Astrocyte (in vitro differentiated cells and primary cell): ENCODE results near the gene BEST1. TPM values are rescaled to one million over a fixed set of nuclear protein-coding genes. Genes with fewer than 3 reads are reported as not detected.

Experiments
- DNase-seq: peaks from one replicate; pipeline ENCODE4 v3.0.0-alpha.2; 2010; ENCODE audit warnings: low read depth
- FAIRE-seq: peaks from 2 replicates; lab custom pipeline; 2011; peaks lifted over from hg19 to GRCh38; lab: Jason Lieb, UNC
- H2AFZ ChIP-seq: 2 replicates; pipeline ENCODE4 v1.6.0; 2012; ENCODE audit warnings: low read depth, low read length, inconsistent platforms
- H3K27ac ChIP-seq: 2 replicates; pipeline ENCODE4 v1.5.1; 2011; ENCODE audit warnings: low read depth, low read length, inconsistent platforms
- H3K27me3 ChIP-seq: 2 replicates; pipeline ENCODE4 v1.6.0; 2011; ENCODE audit warnings: low read length, inconsistent platforms; ENCODE audit not compliant: insufficient read depth
- H3K36me3 ChIP-seq: 2 replicates; pipeline ENCODE4 v1.5.1; 2011; ENCODE audit warnings: low read length, inconsistent platforms; ENCODE audit not compliant: insufficient read depth
- H3K4me1 ChIP-seq: 2 replicates; pipeline ENCODE4 v1.5.1; 2011; ENCODE audit warnings: low read length, inconsistent platforms; ENCODE audit not compliant: insufficient read depth
- H3K4me2 ChIP-seq: 2 replicates; pipeline ENCODE4 v1.6.0; 2012; ENCODE audit warnings: low read length, inconsistent platforms
- H3K4me3 ChIP-seq: 2 replicates; pipeline ENCODE4 v1.5.1; 2011; ENCODE audit warnings: low read depth, mild to moderate bottlenecking, low read length, inconsistent platforms; ENCODE audit not compliant: insufficient read depth
- H3K79me2 ChIP-seq: 2 replicates; pipeline ENCODE4 v1.6.0; 2012; ENCODE audit warnings: mild to moderate bottlenecking, low read length, inconsistent platforms; ENCODE audit not compliant: insufficient read depth
- H3K9ac ChIP-seq: 2 replicates; pipeline ENCODE4 v1.6.0; 2012; ENCODE audit warnings: mild to moderate bottlenecking, low read length, inconsistent platforms
- H3K9me3 ChIP-seq: 2 replicates; pipeline ENCODE4 v1.5.1; 2012; ENCODE audit warnings: low read depth, mild to moderate bottlenecking, low read length, inconsistent platforms; ENCODE audit not compliant: insufficient read depth
- H4K20me1 ChIP-seq: 2 replicates; pipeline ENCODE4 v1.6.0; 2012; ENCODE audit warnings: low read length, inconsistent platforms; ENCODE audit not compliant: insufficient read depth
- H3K27ac Mint-ChIP-seq: one replicate; pipeline ENCODE4 v1.8.0; 2021; ENCODE audit warnings: mild to moderate bottlenecking, mixed read lengths; ENCODE audit not compliant: unreplicated experiment
- H3K27me3 Mint-ChIP-seq: one replicate; pipeline ENCODE4 v1.8.0; 2021; ENCODE audit warnings: low read depth, mixed read lengths; ENCODE audit not compliant: unreplicated experiment
- H3K36me3 Mint-ChIP-seq: one replicate; pipeline ENCODE4 v1.8.0; 2021; ENCODE audit warnings: low read depth, mixed read lengths; ENCODE audit not compliant: unreplicated experiment
- H3K4me1 Mint-ChIP-seq: one replicate; pipeline ENCODE4 v1.8.0; 2021; ENCODE audit warnings: low read depth, mixed read lengths; ENCODE audit not compliant: unreplicated experiment
- H3K4me3 Mint-ChIP-seq: one replicate; pipeline ENCODE4 v1.8.0; 2021; ENCODE audit warnings: mild to moderate bottlenecking, moderate library complexity, mixed read lengths; ENCODE audit not compliant: unreplicated experiment
- H3K9me3 Mint-ChIP-seq: one replicate; pipeline ENCODE4 v1.8.0; 2021; ENCODE audit warnings: mild to moderate bottlenecking, mixed read lengths; ENCODE audit not compliant: unreplicated experiment
- EZH2 ChIP-seq: IDR thresholded peaks from 2 replicates; pipeline ENCODE4 v1.6.1; 2012; ENCODE audit warnings: mild to moderate bottlenecking, low read length, inconsistent platforms; ENCODE audit not compliant: insufficient read depth
- total RNA-seq: library from RNA; stranded (reverse); gene quantifications from 2 replicates; pipeline ENCODE4 v1.2.1, GENCODE V29; 2021
- TF ChIP-seq, protein P1 (sequence below): IDR thresholded peaks from 2 replicates; pipeline ENCODE4 v1.5.1; 2011; ENCODE audit warnings: low read depth, mild to moderate bottlenecking, inconsistent platforms, low read length, moderate library complexity; ENCODE audit not compliant: insufficient read depth

BEST1 gene
- total RNA-seq, 1 donor from 2014 or later: 0.66 TPM

DNA sequence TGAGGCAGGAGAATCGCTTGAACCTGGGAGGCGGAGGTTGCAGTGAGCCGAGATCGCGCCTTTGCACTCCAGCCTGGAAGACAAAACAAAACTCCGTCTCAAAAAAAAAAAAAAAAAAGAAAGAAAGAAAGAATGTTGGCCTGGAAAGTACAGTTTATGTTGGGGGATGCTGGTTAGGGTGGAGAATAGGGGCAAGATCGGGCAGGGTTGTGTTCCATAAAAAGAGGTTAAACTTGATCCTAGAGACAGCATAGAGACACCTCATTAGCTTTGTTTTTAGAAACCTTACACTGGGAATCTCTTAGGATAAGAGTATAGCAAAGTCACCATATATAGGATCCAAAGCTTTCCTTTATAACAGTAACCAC is 19.2 kb downstream of the BEST1 start:
- no peak for FAIRE-seq
- DNase-seq: no peak
- peaks cover 41% of the 10 kb centered on the region for H3K79me2 ChIP-seq
- Mint-ChIP-seq H3K27ac (no peak overlapping the region), H3K9me3 (no peaks in the 10 kb centered on the region), H3K36me3 (peaks cover 14% of the 10 kb centered on the region), H3K4me1 (peaks cover 49% of the 10 kb centered on the region), H3K27me3 (no peaks in the 10 kb centered on the region), H3K4me3 (peak overlapping the region; percentile 48)
- H3K27me3 ChIP-seq: no peaks in the 10 kb centered on the region
- no peaks in the 10 kb centered on the region for H3K9me3 ChIP-seq
- H2AFZ ChIP-seq: no peak overlapping the region
- peak overlapping the region; percentile 95 for H3K27ac ChIP-seq
- H4K20me1 ChIP-seq: peaks cover 27% of the 10 kb centered on the region
- peaks cover 13% of the 10 kb centered on the region for H3K36me3 ChIP-seq
- peaks cover 47% of the 10 kb centered on the region for H3K4me1 ChIP-seq
- H3K4me3 ChIP-seq: no peak overlapping the region
- no peak for TF ChIP-seq EZH2
- no peak overlapping the region for H3K9ac ChIP-seq
- H3K4me2 ChIP-seq: peak overlapping the region; percentile 37

DNA sequence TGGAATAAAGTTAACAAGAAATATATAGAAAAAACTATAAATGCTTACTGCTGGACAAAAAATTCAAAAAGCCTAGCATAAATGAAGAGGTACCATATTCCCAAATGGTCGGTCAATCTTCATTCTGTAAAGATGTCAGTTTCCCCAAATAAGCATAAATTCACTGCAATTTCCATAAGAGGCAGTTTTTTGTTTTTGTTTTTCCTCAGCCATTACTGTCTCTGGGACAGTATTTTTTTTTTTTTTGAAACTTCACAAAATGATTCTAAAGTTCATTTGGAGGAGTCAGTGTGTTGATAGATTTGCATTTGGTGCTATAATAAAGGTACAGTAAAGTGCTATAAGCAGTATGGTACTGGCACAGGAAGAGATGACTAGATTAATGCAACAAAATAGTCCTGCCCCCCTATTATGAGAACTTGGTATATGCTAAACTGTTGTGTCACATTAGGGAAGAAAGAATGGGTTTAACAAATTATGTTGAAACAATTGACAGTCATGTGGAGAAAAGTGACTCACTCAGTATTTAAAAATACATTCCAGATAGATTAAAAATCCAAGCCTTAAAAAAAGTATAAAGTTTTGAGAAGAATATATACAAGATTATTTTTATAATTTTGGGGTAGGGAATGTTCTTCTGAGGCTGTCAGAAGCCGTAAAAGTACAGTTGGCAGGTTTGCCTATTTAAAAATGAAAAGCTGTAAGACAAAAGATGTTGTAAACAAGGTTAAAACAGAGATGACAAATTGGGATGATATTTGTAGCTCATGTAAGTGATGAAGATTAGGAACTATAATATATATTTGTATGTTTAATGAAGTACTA is 19.9 kb downstream of the BEST1 start:
- Histone ChIP-seq H3K4me3 (no peak overlapping the region), H3K9ac (peak overlapping the region; percentile 8), H2AFZ (no peak overlapping the region), H3K36me3 (peaks cover 6% of the 10 kb centered on the region), H3K79me2 (peaks cover 37% of the 10 kb centered on the region), H3K9me3 (no peaks in the 10 kb centered on the region), H3K27me3 (no peaks in the 10 kb centered on the region), H3K27ac (peak overlapping the region; percentile 95), H3K4me2 (peak overlapping the region; percentile 37), H3K4me1 (peaks cover 47% of the 10 kb centered on the region), H4K20me1 (peaks cover 20% of the 10 kb centered on the region)
- Mint-ChIP-seq H3K9me3 (no peaks in the 10 kb centered on the region), H3K36me3 (peaks cover 7% of the 10 kb centered on the region), H3K4me1 (peaks cover 44% of the 10 kb centered on the region), H3K4me3 (no peak overlapping the region), H3K27ac (no peak overlapping the region), H3K27me3 (no peaks in the 10 kb centered on the region)
- peak; percentile 79 for DNase-seq
- TF ChIP-seq, protein P1, sequence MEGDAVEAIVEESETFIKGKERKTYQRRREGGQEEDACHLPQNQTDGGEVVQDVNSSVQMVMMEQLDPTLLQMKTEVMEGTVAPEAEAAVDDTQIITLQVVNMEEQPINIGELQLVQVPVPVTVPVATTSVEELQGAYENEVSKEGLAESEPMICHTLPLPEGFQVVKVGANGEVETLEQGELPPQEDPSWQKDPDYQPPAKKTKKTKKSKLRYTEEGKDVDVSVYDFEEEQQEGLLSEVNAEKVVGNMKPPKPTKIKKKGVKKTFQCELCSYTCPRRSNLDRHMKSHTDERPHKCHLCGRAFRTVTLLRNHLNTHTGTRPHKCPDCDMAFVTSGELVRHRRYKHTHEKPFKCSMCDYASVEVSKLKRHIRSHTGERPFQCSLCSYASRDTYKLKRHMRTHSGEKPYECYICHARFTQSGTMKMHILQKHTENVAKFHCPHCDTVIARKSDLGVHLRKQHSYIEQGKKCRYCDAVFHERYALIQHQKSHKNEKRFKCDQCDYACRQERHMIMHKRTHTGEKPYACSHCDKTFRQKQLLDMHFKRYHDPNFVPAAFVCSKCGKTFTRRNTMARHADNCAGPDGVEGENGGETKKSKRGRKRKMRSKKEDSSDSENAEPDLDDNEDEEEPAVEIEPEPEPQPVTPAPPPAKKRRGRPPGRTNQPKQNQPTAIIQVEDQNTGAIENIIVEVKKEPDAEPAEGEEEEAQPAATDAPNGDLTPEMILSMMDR: no peak
- no peak for TF ChIP-seq EZH2
- FAIRE-seq: no peak

DNA sequence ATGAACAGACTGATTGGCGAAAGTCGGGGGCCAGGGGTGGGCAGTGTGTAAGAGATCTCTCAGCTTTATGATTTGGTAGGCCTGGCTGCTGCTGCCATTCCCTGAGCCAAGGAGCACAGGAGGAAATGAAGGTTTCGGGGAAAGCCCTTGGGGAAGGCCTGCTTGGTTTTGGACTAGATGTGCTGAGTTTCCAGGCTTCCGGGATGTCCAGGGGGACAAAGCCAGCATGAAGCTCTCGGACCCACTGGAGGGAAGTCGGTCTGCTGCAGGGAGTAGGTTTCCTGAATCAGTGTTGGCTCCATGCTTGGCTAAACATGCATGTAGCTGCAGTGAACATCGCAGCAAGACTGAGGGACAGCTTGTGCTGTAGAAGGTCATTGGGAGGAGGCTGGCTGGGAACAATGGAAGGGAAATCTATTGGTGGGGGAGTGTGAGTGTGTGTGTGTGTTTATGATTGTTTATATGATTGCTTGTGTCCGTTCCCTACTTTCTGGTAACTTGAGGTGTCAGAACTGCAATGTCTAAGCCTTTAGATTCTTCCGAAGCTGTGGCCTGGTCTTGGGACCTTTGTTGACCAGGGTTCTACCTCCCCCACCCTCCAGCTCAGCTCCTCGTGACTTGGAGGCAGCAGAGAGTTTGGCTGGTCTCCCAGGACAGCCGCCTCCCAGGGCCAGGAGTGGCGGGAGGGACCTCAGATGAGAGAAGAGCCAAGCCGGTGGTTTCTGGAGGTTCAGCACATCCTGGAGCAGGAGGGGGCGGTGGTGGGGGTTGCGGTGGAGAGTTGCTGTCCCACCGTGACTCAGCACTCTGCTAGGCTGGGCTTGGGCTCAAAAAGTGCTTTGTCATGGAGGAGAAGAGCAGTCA is 21.3 kb downstream of the BEST1 start:
- Mint-ChIP-seq H3K36me3 (peaks cover under 1% of the 10 kb centered on the region), H3K4me3 (peak overlapping the region; percentile 15), H3K27me3 (no peaks in the 10 kb centered on the region), H3K4me1 (peaks cover 51% of the 10 kb centered on the region), H3K27ac (peak overlapping the region; percentile 92), H3K9me3 (no peaks in the 10 kb centered on the region)
- no peaks in the 10 kb centered on the region for H3K27me3 ChIP-seq
- peak overlapping the region; percentile 95 for H3K27ac ChIP-seq
- no peak for FAIRE-seq
- no peak for TF ChIP-seq EZH2
- TF ChIP-seq, protein P1: no peak
- H3K79me2 ChIP-seq: peaks cover 23% of the 10 kb centered on the region
- peaks cover 6% of the 10 kb centered on the region for H4K20me1 ChIP-seq
- H3K36me3 ChIP-seq: no peaks in the 10 kb centered on the region
- DNase-seq: peak; percentile 98
- H3K9ac ChIP-seq: peak overlapping the region; percentile 76
- H2AFZ ChIP-seq: peak overlapping the region; percentile 39
- H3K9me3 ChIP-seq: no peaks in the 10 kb centered on the region
- no peak overlapping the region for H3K4me3 ChIP-seq
- H3K4me1 ChIP-seq: peaks cover 43% of the 10 kb centered on the region
- H3K4me2 ChIP-seq: peak overlapping the region; percentile 70
